ENCODE data around the gene VCAM1. TPM values are rescaled to one million over a fixed set of nuclear protein-coding genes. Genes with fewer than 3 reads are reported as not detected.

The VCAM1 gene
- total RNA-seq, result not detected
- 1 to 10 TPM in 1 of 3 donors, not detected in 2; 1.6 TPM for polyA plus RNA-seq
- total RNA-seq, result 0 to 2.4 (median 0.13) reads per million in 6 experiments

GRCh38 chr1:100719490-100719889, at the start of gene VCAM1:
Gene VCAM1 (plus strand): TSS chr1:100719742. CDS start chr1:100719861, 119 bp downstream.
- H3K27me3 Mint-ChIP-seq, result peaks cover 0 to 8% (median 5%) of the 10 kb centered on the region in 5 donors
- ATAC-seq, result no peak

GRCh38 chr1:100670083-100670482, 49.5 kb upstream of the VCAM1 start:
- Mint-ChIP-seq H3K9me3 (peaks cover 0 to 11% (median 8%) of the 10 kb centered on the region in 9 donors), H3K4me1 (peaks cover 0 to 3% (median 0%) of the 10 kb centered on the region in 4 donors), H3K27me3 (peaks cover 0 to 15% (median 2%) of the 10 kb centered on the region in 5 donors), H3K4me3 (no peak overlapping the region), H3K27ac (no peak overlapping the region), H3K36me3 (no peaks in the 10 kb centered on the region)
- DNase-seq (no peak), ATAC-seq (no peak)
- POLR2A ChIA-PET, result no interaction called here

More at GRCh38 chr1:100719490-100719889, at the start of gene VCAM1:
- H3K9me3 Mint-ChIP-seq, result no peaks in the 10 kb centered on the region
- peak within 1 kb of the TSS in 1 of 10 donors; percentile 38 for H3K4me3 Mint-ChIP-seq
- H3K4me1 Mint-ChIP-seq, result peaks cover 0 to 5% (median 0%) of the 10 kb centered on the region in 4 donors
- no peak within 1 kb of the TSS for H3K27ac Mint-ChIP-seq
- no peaks in the 10 kb centered on the region for H3K36me3 Mint-ChIP-seq
- POLR2A ChIA-PET, result no interaction called here
- DNase-seq, result no peak

GRCh38 chr1:100671601-100672000, 47.9 kb upstream of the VCAM1 start:
- Mint-ChIP-seq H3K4me1 (peaks cover 0 to 3% (median 0%) of the 10 kb centered on the region in 4 donors), H3K36me3 (no peaks in the 10 kb centered on the region), H3K27ac (no peak overlapping the region), H3K27me3 (peaks cover 0 to 15% (median 2%) of the 10 kb centered on the region in 5 donors), H3K9me3 (peaks cover 0 to 20% (median 9%) of the 10 kb centered on the region in 9 donors), H3K4me3 (no peak overlapping the region)
- DNase-seq, result no peak
- no peak for ATAC-seq
- POLR2A ChIA-PET, result no interaction called here

- Mint-ChIP-seq H3K9me3 (peaks cover 0 to 22% (median 17%) of the 10 kb centered on the region in 9 donors), H3K27me3 (no peaks in the 10 kb centered on the region), H3K27ac (peak overlapping the region in 1 of 10 donors; percentile 54), H3K4me3 (no peak overlapping the region), H3K4me1 (peaks cover 0 to 7% (median 0%) of the 10 kb centered on the region in 4 donors), H3K36me3 (peaks cover 2 to 10% (median 2%) of the 10 kb centered on the region in 3 donors)
- DNase-seq (no peak), ATAC-seq (no peak)
- POLR2A ChIA-PET, result no interaction called here
Measured at GRCh38 chr1:100683448-100684349, 35.8 kb upstream of the VCAM1 start.

- Mint-ChIP-seq H3K27ac (no peak overlapping the region), H3K27me3 (peaks cover 11 to 34% (median 16%) of the 10 kb centered on the region in 5 donors), H3K9me3 (peaks cover 9 to 38% (median 18%) of the 10 kb centered on the region in 9 donors), H3K36me3 (peaks cover 0 to 29% (median 0%) of the 10 kb centered on the region in 3 donors), H3K4me3 (no peak overlapping the region), H3K4me1 (no peaks in the 10 kb centered on the region)
- ATAC-seq, result no peak
- no peak for DNase-seq
- POLR2A ChIA-PET, result no interaction called here
Measured at GRCh38 chr1:100699744-100700143, 19.8 kb upstream of the VCAM1 start.

GRCh38 chr1:100700586-100700985, 19.0 kb upstream of the VCAM1 start:
- Mint-ChIP-seq H3K36me3 (peaks cover 0 to 22% (median 0%) of the 10 kb centered on the region in 3 donors), H3K27me3 (peaks cover 11 to 34% (median 16%) of the 10 kb centered on the region in 5 donors), H3K9me3 (peaks cover 3 to 29% (median 10%) of the 10 kb centered on the region in 9 donors), H3K4me1 (no peaks in the 10 kb centered on the region), H3K4me3 (no peak overlapping the region), H3K27ac (no peak overlapping the region)
- POLR2A ChIA-PET, result no interaction called here
- no peak for ATAC-seq
- no peak for DNase-seq

GRCh38 chr1:100703052-100703451, 16.5 kb upstream of the VCAM1 start:
- no peak for ATAC-seq
- no peak overlapping the region for H3K27ac Mint-ChIP-seq
- peaks cover 0 to 10% (median 0%) of the 10 kb centered on the region in 3 donors for H3K36me3 Mint-ChIP-seq
- POLR2A ChIA-PET, result no interaction called here
- H3K27me3 Mint-ChIP-seq, result peaks cover 11 to 34% (median 14%) of the 10 kb centered on the region in 5 donors
- H3K4me3 Mint-ChIP-seq, result no peak overlapping the region
- no peak for DNase-seq
- peaks cover 0 to 16% (median 5%) of the 10 kb centered on the region in 9 donors for H3K9me3 Mint-ChIP-seq
- no peaks in the 10 kb centered on the region for H3K4me1 Mint-ChIP-seq

GRCh38 chr1:100703716-100704115, 15.8 kb upstream of the VCAM1 start:
- H3K27me3 Mint-ChIP-seq, result peaks cover 11 to 31% (median 14%) of the 10 kb centered on the region in 5 donors
- no peak overlapping the region for H3K4me3 Mint-ChIP-seq

GRCh38 chr1:100704473-100704872, 15.1 kb upstream of the VCAM1 start:
- POLR2A ChIA-PET, result no interaction called here
- DNase-seq, result no peak
- Mint-ChIP-seq H3K4me1 (peaks cover 0 to 9% (median 3%) of the 10 kb centered on the region in 4 donors), H3K9me3 (peaks cover 0 to 4% (median under 1%) of the 10 kb centered on the region in 9 donors), H3K4me3 (no peak overlapping the region), H3K36me3 (peaks cover 0 to 2% (median 0%) of the 10 kb centered on the region in 3 donors), H3K27ac (no peak overlapping the region), H3K27me3 (peaks cover 8 to 27% (median 11%) of the 10 kb centered on the region in 5 donors)
- ATAC-seq, result no peak

More at GRCh38 chr1:100703716-100704115, 15.8 kb upstream of the VCAM1 start:
- H3K4me1 Mint-ChIP-seq, result peaks cover 0 to 5% (median 1%) of the 10 kb centered on the region in 4 donors
- peaks cover 0 to 9% (median 0%) of the 10 kb centered on the region in 3 donors for H3K36me3 Mint-ChIP-seq
- no peak overlapping the region for H3K27ac Mint-ChIP-seq
- peaks cover 0 to 11% (median 3%) of the 10 kb centered on the region in 9 donors for H3K9me3 Mint-ChIP-seq
- POLR2A ChIA-PET, result no interaction called here
- ATAC-seq (no peak), DNase-seq (no peak)

- no peak for ATAC-seq
- H3K27ac Mint-ChIP-seq, result no peak overlapping the region
- H3K9me3 Mint-ChIP-seq, result no peaks in the 10 kb centered on the region
- POLR2A ChIA-PET, result no interaction called here
- H3K4me3 Mint-ChIP-seq, result no peak overlapping the region
- peaks cover 7 to 24% (median 11%) of the 10 kb centered on the region in 5 donors for H3K27me3 Mint-ChIP-seq
- H3K36me3 Mint-ChIP-seq, result no peaks in the 10 kb centered on the region
- H3K4me1 Mint-ChIP-seq, result peaks cover 0 to 13% (median 3%) of the 10 kb centered on the region in 4 donors
- DNase-seq, result no peak
Measured at GRCh38 chr1:100706296-100706695, 13.2 kb upstream of the VCAM1 start.

GRCh38 chr1:100706856-100707255, 12.7 kb upstream of the VCAM1 start:
- POLR2A ChIA-PET, result no interaction called here
- no peak for DNase-seq
- H3K36me3 Mint-ChIP-seq, result no peaks in the 10 kb centered on the region
- H3K4me1 Mint-ChIP-seq, result peaks cover 0 to 13% (median 6%) of the 10 kb centered on the region in 4 donors
- no peak overlapping the region for H3K4me3 Mint-ChIP-seq
- no peaks in the 10 kb centered on the region for H3K9me3 Mint-ChIP-seq
- ATAC-seq, result no peak
- peaks cover 5 to 19% (median 9%) of the 10 kb centered on the region in 5 donors for H3K27me3 Mint-ChIP-seq
- no peak overlapping the region for H3K27ac Mint-ChIP-seq

- ATAC-seq (no peak), DNase-seq (no peak)
- peaks cover 0 to 12% (median 6%) of the 10 kb centered on the region in 5 donors for H3K27me3 Mint-ChIP-seq
- POLR2A ChIA-PET, result no interaction called here
- no peak overlapping the region for H3K27ac Mint-ChIP-seq
- H3K9me3 Mint-ChIP-seq, result no peaks in the 10 kb centered on the region
- H3K4me3 Mint-ChIP-seq, result no peak overlapping the region
- no peaks in the 10 kb centered on the region for H3K36me3 Mint-ChIP-seq
- H3K4me1 Mint-ChIP-seq, result peaks cover 10 to 29% (median 21%) of the 10 kb centered on the region in 4 donors
Measured at GRCh38 chr1:100708476-100709062, 11.0 kb upstream of the VCAM1 start.
